ELR (cell line): ENCODE measurements around the gene RGS21.
A peak's percentile ranks its signal among the peaks of the same experiment; 100 is the strongest.

ENCODE experiments used
- DNase-seq: peaks from one replicate; pipeline ENCODE4 v3.0.0-alpha.2; 2015; ENCODE audit warnings: low read depth

RGS21 gene

DNA sequence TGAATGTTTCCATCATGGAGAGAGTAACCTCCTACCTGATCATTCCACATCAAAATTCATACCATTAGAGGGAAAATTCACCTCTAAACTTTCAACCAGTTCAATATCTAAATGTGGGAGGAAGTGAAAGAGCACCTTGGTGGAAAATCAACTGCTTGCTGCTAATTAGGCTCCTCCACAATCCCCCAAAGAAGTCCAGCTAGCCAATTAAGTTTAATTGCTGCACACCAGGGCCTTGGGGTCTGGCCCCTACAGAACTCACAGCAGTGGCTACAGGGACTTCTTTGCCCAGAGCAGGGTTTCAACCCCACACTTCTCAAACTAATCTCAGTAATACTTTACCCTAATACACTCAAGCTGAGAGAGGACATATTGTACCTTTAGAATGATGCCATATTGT is 62.1 kb downstream of the RGS21 start:
- no peak for DNase-seq

DNA sequence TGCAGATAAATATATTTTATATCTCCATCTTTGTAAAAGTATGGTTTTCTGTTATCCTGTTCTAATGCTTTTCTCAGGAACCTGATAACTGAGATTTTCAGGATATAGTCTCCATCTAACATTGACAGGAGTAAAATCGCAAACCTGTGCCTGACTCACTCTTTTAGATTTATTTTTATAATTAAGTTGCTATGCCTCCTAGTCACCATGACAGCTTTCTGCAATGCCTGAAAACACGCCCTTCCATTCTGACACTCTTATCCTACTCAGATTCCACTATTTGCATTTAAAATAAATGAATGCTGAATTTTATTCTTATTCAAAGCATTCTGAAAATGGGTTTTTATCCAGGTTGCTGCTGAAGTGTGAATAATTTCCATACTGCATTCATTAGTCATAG is 62.8 kb downstream of the RGS21 start:
- no peak for DNase-seq

DNA sequence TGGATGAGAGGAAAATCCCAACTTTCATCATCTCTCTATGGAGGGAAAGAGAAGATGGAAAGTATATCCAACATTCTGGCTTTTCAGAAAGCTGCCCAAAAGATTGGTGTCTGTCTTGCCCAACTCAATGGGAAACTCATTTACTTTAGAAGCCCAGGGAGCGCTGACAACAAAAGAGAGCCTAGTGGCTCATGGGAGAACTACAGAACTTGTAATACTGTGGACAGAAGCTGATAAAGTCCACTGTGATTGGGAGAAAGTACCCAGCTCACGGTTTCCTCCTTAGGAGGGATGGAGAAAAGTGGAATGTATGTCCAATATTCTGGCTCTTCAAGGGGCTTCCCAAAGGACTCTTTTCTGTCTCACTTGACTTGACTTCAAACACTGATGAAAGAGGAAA is 66.0 kb downstream of the RGS21 start:
- DNase-seq: no peak

DNA sequence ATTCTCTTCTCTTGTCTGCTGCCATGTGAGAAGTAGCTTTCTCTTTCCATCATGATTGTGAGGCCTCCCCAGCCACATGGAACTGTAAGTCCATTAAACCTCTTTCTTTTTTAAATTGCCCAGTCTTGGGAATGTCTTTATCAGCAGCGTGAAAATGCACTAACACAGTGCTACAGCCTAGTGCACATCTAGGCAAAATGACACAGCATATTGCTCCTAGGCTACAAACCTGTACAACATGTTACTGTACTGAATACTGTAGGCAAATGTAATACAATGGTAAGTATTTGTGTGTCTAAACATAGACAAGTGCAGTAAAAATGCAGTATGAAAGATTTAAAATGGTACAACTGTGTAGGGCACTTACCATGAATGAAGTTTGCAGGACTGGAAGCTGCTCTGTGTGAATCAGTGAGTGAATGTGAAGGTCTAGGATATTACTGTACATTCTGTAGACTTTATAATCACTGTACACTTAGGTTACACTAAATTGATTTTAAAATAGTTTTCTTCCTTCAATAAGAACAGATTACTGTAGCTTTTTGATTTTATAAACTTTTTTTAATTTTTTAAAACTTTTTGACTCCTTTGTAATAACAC is 69.4 kb downstream of the RGS21 start:
- no peak for DNase-seq

DNA sequence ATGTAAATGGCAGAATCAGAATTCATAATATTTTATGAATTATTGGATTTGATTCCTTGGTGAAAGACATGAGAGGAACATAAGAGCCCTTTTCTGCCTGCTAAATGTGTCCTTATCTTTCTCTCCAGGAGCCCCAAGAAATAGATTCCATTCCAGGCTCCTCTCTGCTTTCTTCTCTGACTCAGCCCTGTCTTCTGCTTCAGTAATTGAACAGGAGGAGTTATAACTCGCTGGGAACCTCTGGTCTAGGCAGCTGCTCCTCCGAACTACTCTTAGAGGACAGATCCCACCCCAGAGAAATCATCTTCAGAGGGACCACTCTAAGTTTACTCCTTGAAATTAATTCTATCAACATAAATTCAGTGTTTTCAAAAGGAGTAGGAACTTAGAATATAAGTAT is 78.4 kb downstream of the RGS21 start:
- DNase-seq: no peak

DNA sequence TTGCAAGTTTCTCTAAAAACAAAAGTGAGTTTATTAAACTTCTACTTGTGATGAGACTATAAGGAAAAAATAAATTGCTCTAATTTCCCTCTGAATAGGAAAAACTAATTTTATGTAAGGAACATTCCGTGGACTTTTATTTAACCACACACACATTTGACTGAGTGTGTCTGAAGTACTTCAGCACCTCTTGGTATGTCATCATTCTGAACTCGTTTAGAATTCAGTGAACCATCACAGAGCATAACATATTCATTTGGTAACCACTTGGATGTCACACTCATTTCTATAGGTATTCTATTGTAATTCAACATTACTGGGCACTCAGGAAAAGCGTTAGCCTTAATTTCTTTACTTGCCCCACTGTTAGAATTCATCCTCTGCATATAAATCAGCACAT is 79.1 kb downstream of the RGS21 start:
- no peak for DNase-seq

DNA sequence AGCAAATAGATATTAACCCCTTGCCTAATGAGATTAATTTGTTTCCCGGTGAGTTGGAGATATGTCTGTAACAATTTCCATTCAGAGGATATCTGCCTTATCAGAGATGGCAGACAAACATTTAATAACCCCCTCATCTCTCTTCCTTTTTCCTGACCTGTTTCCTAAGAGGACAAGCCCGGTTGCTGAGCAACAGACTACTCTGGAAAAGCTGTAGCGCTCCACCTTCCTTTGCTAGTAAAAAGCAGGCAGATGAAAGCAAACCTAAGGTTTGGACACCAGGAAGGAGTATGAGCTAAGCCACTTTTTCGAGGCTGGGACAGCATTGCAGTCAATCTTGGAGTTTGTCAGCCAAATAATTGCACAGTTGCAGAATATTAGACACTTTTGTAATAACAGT is 82.4 kb downstream of the RGS21 start:
- DNase-seq: no peak

DNA sequence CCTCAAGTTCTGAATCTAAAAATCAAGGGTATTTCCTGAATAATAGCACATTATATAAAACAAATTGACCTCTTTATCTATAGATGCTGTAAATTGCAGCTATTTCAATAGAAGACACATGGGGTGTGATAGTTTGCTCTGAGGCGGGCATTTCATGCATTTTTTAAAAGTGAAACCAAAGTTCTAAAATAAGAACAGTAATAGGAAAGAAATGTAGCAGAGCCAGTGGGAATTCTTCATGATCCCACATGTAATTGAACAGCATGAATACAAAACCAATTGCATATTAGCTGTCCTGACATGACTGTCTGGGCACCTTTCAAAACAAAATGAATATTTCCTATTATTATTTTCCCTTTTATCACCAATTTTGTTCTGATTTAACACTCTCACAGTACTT is 85.0 kb downstream of the RGS21 start:
- DNase-seq: peak; percentile 43

DNA sequence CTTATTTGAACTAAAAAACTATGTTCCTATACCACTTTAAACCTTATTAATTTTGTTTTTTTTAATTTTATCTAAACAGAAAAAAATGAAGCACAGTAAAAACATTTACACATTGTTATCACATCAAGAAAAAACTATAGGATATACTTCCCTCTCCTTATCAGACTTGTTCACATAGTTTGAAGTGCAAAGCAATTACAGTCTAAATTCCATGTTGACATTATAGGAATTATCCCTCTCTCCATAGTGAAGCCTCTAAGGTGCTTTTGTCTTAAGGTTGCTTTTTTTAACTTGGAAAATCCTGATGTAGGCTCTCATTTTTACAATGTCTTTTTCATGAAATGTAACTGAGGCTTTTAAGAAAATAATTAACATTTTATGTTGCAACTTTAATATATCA is 85.8 kb downstream of the RGS21 start:
- DNase-seq: no peak

DNA sequence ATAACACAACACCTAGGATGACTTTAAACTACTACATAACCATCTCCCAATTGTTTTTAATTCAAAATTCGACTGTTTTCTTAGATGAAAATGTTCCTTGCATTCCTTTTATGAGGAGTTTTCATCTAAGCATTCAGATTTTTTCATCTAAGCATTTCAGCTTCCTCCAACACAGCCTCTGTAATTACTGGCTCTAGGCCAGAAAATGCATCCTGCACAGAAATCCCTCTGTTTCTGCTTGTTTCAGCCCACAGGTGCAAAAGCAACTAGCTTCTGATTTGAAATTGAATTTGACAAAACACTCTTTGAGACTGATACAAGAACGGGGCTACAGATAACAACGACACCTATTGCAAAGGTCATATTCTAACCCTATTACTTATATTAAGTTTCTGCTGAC is 90.4 kb downstream of the RGS21 start:
- DNase-seq: no peak
